ENCODE measurements around the gene TRIM2.

GRCh38 chr4:153210727-153211126 is 6.5 kb downstream of the TRIM2 start:
- TF ChIP-seq CTCF (IDR thresholded peaks at IDR 0.05) (no peak), POLR2A (IDR thresholded peaks at IDR 0.05) (no peak)

Data from body of pancreas (tissue), 4 donors.